ENCODE data around the gene TMEM39B.
"Not testable (repeated sequence)": the region's sequence is repeated elsewhere in the genome, so short reads cannot be mapped to it uniquely, and the experiment has no call there.

The TMEM39B gene

GRCh38 chr1:32144033-32144432 is 71.3 kb downstream of the TMEM39B start:
- no peaks in the 10 kb centered on the region for H3K9me3 ChIP-seq (ENCODE audit: control insufficient read depth, low read length)
- no peaks in the 10 kb centered on the region for H3K36me3 ChIP-seq (ENCODE audit: control insufficient read depth, insufficient read depth, low read length)
- no peaks in the 10 kb centered on the region for H3K27me3 ChIP-seq (ENCODE audit: control insufficient read depth, insufficient read depth, low read length, poor library complexity, severe bottlenecking)
- no peak overlapping the region for H3K4me3 ChIP-seq (ENCODE audit: insufficient read depth, low read depth, low read length)
- no peak overlapping the region for H3K27ac ChIP-seq (ENCODE audit: insufficient read depth, low read depth, low read length, poor library complexity, severe bottlenecking)
- WGBS, 2 experiments, result 92 to 100% methylated on average over 2 of the region's 3 CpGs
- peaks cover 4% of the 10 kb centered on the region for H3K4me1 ChIP-seq (ENCODE audit: control insufficient read depth, insufficient read depth, low read length)

GRCh38 chr1:32147799-32148198 is 75.1 kb downstream of the TMEM39B start:
- not testable (repeated sequence) for H3K36me3 ChIP-seq (ENCODE audit: control insufficient read depth, insufficient read depth, low read length); H3K27ac ChIP-seq (ENCODE audit: insufficient read depth, low read depth, low read length, poor library complexity, severe bottlenecking); H3K4me3 ChIP-seq (ENCODE audit: insufficient read depth, low read depth, low read length); H3K9me3 ChIP-seq (ENCODE audit: control insufficient read depth, low read length); H3K27me3 ChIP-seq (ENCODE audit: control insufficient read depth, insufficient read depth, low read length, poor library complexity, severe bottlenecking); H3K4me1 ChIP-seq (ENCODE audit: control insufficient read depth, insufficient read depth, low read length)
- 96% methylated on average over 5 of the region's 5 CpGs for WGBS, 2 experiments

DNA sequence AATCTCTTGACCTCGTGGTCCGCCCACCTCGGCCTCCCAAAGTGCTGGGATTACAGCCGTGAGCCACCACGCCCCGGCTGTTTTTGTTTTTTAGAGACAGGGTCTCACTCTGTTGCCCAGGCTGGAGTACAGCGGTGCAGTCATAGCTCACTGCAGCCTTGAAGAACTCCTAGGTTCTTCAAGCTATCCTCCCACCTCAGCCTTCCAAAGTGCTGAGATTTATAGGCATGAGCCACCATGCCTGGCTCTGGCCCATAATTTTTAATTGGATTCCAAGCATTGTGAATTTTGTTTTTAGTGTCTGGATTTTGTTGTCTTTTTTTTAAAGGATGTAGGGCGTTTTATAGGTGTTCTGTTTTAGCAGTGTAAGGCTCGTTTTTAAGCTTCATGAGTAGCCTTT is 78.1 kb downstream of the TMEM39B start:
- H3K36me3 ChIP-seq (ENCODE audit: control insufficient read depth, insufficient read depth, low read length), result no peaks in the 10 kb centered on the region
- H3K27ac ChIP-seq (ENCODE audit: insufficient read depth, low read depth, low read length, poor library complexity, severe bottlenecking), result no peak overlapping the region
- H3K4me1 ChIP-seq (ENCODE audit: control insufficient read depth, insufficient read depth, low read length), result no peaks in the 10 kb centered on the region
- 91 to 92% methylated on average over 9 of the region's 9 CpGs for WGBS, 2 experiments
- no peak overlapping the region for H3K4me3 ChIP-seq (ENCODE audit: insufficient read depth, low read depth, low read length)
- H3K27me3 ChIP-seq (ENCODE audit: control insufficient read depth, insufficient read depth, low read length, poor library complexity, severe bottlenecking), result no peaks in the 10 kb centered on the region
- H3K9me3 ChIP-seq (ENCODE audit: control insufficient read depth, low read length), result no peaks in the 10 kb centered on the region

DNA sequence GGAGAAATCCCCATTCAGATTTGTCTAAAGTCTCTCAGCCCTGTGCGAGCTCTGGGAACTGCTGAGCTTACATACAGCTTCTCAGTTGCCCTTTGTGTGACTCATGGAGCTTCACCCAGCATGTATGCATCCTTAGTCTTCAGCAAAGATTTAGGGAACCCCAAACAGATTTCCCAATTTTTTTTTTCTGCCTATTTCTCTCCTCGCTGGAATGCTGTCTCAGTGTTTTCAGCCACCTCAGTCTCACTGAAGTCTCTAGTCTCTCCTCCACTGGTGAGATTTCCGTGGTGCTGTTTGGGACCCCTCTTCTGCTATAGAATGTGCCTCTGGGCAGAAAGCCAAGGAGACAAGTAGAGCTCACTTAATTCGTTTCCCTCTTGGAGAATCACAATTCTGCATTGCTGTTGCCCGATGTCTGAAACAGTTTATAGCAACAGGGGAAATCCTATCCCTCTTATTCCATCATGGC is 78.6 kb downstream of the TMEM39B start:
- Histone ChIP-seq H3K27me3 (ENCODE audit: control insufficient read depth, insufficient read depth, low read length, poor library complexity, severe bottlenecking) (no peaks in the 10 kb centered on the region), H3K9me3 (ENCODE audit: control insufficient read depth, low read length) (no peaks in the 10 kb centered on the region), H3K4me3 (ENCODE audit: insufficient read depth, low read depth, low read length) (no peak overlapping the region), H3K27ac (ENCODE audit: insufficient read depth, low read depth, low read length, poor library complexity, severe bottlenecking) (peak overlapping the region; percentile 75), H3K4me1 (ENCODE audit: control insufficient read depth, insufficient read depth, low read length) (no peaks in the 10 kb centered on the region), H3K36me3 (ENCODE audit: control insufficient read depth, insufficient read depth, low read length) (peaks cover 1% of the 10 kb centered on the region)
- 85% methylated on average over 5 of the region's 5 CpGs for WGBS, 2 experiments
